ENCODE data around the gene SLC16A2.
"Not testable (repeated sequence)": the region's sequence is repeated elsewhere in the genome, so short reads cannot be mapped to it uniquely, and the experiment has no call there.

GRCh38 chrX:74473116-74473515 is 51.8 kb downstream of the SLC16A2 start:
- TF ChIP-seq CTCF (IDR thresholded peaks at IDR 0.05; ENCODE audit: low read depth, low read length); MYC (IDR thresholded peaks at IDR 0.05; ENCODE audit: low read depth, low read length); POLR2A (IDR thresholded peaks at IDR 0.05; ENCODE audit: extremely low read depth, insufficient read length): not testable (repeated sequence)
